DLD1 (cell line): ENCODE data around the gene APELA.
"Not testable (repeated sequence)": the region's sequence is repeated elsewhere in the genome, so short reads cannot be mapped to it uniquely, and the experiment has no call there.

Experiments used
- in situ Hi-C: cut with HindIII; loops from 2 replicates; pipeline ENCODE4 v1.10.0; 2017; ENCODE audit warnings: low sequenced_read_pairs

Gene APELA

GRCh38 chr4:164876700-164877324 lies at the start of gene APELA:
Gene APELA (plus strand): TSS chr4:164877178. CDS start chr4:164877332, 154 bp downstream.
- in situ Hi-C loops = no loop called here

GRCh38 chr4:164828955-164829354 lies 48.0 kb upstream of the APELA start:
- in situ Hi-C loops = no loop called here

- in situ Hi-C loops = no loop called here
Measured at GRCh38 chr4:164846566-164846965, 30.4 kb upstream of the APELA start.

- in situ Hi-C loops = no loop called here
Measured at GRCh38 chr4:164847016-164847415, 30.0 kb upstream of the APELA start.

- in situ Hi-C loops = no loop called here
Measured at GRCh38 chr4:164847967-164848649, 28.9 kb upstream of the APELA start.

- in situ Hi-C loops = no loop called here
Measured at GRCh38 chr4:164856396-164856795, 20.6 kb upstream of the APELA start.

- in situ Hi-C loops = no loop called here
Measured at GRCh38 chr4:164866817-164867490, 10.0 kb upstream of the APELA start.

- in situ Hi-C loops = no loop called here
Measured at GRCh38 chr4:164871673-164872072, 5.3 kb upstream of the APELA start.

- in situ Hi-C loops = no loop called here
Measured at GRCh38 chr4:164872481-164872880, 4.5 kb upstream of the APELA start.

- in situ Hi-C loops = no loop called here
Measured at GRCh38 chr4:164874789-164875188, 2.2 kb upstream of the APELA start.

GRCh38 chr4:164880489-164881262 lies 3.7 kb downstream of the APELA start:
- in situ Hi-C loops = no loop called here

- in situ Hi-C loops = no loop called here
Measured at GRCh38 chr4:164888096-164888715, 11.2 kb downstream of the APELA start.

- in situ Hi-C loops = no loop called here
Measured at GRCh38 chr4:164890691-164891090, 13.7 kb downstream of the APELA start.

GRCh38 chr4:164892018-164892417 lies 15.0 kb downstream of the APELA start:
- in situ Hi-C loops = no loop called here

GRCh38 chr4:164894702-164895101 lies 17.7 kb downstream of the APELA start:
- in situ Hi-C loops = no loop called here

GRCh38 chr4:164902608-164903007 lies 25.6 kb downstream of the APELA start:
- in situ Hi-C loops = no loop called here

GRCh38 chr4:164904336-164904735 lies 27.4 kb downstream of the APELA start:
- in situ Hi-C loops = no loop called here

GRCh38 chr4:164904941-164905340 lies 28.0 kb downstream of the APELA start:
- in situ Hi-C loops = no loop called here

GRCh38 chr4:164906368-164906767 lies 29.4 kb downstream of the APELA start:
- in situ Hi-C loops = no loop called here

GRCh38 chr4:164913506-164913905 lies 36.5 kb downstream of the APELA start:
- in situ Hi-C loops = not testable (repeated sequence)

- in situ Hi-C loops = no loop called here
Measured at GRCh38 chr4:164918956-164919355, 42.0 kb downstream of the APELA start.
